Measurements from ENCODE around the gene CGNL1.

CGNL1 gene

DNA sequence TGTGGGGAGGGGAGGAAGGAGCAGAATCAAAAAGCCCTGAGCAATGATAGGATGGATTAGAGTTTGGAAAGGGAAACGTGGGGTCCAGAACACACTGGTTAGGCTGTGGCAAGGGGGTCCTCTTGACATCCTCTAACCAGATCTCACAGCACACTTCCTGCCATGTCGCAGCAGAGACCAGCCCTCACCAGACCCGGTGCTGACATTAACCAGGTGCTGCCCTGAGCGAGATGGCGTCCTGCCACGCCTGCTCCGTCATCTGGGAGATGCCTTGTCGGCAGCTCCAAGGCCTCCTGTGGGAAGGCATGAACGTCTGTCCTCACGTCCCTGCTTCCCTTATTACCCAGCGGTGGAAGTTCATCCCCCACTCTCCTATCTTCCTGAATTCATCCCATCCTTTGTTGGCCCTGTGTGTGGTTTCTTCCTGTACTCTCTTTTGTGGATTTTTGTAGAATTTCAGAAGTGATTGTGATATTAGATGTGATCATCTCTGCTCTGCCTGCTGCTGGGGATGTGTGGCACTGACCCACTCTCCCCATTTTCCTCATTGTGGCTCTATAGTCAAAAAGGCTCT lies 186.0 kb downstream of the CGNL1 start:
- H3K9me3 Mint-ChIP-seq: no peaks in the 10 kb centered on the region
- H3K27ac Mint-ChIP-seq: no peak overlapping the region
- no peak for DNase-seq
- H3K4me3 Mint-ChIP-seq: no peak overlapping the region
- peaks cover 4% of the 10 kb centered on the region for H3K27me3 Mint-ChIP-seq
- CTCF ChIA-PET: interaction anchor here (1.0 to 6.0 kb wide), 2 partner anchors 35 to 299 kb away, joined by 3 to 34 read pairs; no protein-coding TSS in a partner anchor
- no peaks in the 10 kb centered on the region for H3K36me3 Mint-ChIP-seq
- H3K4me1 Mint-ChIP-seq: peaks cover 56% of the 10 kb centered on the region

DNA sequence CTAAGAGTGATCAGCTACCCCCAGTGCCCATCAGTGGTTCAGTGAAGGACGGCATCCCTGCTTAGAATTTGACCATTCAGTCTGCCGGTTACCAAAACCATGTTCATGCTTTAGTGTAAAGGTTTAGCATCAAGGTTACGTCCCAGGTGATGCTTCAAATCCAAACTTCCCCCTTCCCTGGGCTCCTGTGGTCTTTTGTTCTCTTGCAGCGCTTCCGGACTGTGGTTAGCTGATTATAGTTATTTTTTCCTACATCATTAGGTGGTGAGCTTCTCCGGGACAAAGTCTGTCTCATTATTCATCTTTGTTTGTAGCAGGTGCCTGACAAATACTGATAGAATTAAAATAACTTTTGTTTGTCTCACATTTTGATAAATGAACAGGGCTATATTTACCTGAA lies 187.1 kb downstream of the CGNL1 start:
- CTCF ChIA-PET: no interaction called here
- no peak for DNase-seq
- no peaks in the 10 kb centered on the region for H3K9me3 Mint-ChIP-seq
- H3K36me3 Mint-ChIP-seq: no peaks in the 10 kb centered on the region
- peaks cover 62% of the 10 kb centered on the region for H3K4me1 Mint-ChIP-seq
- peaks cover 4% of the 10 kb centered on the region for H3K27me3 Mint-ChIP-seq
- peak overlapping the region; percentile 8 for H3K4me3 Mint-ChIP-seq
- peak overlapping the region; percentile 6 for H3K27ac Mint-ChIP-seq

DNA sequence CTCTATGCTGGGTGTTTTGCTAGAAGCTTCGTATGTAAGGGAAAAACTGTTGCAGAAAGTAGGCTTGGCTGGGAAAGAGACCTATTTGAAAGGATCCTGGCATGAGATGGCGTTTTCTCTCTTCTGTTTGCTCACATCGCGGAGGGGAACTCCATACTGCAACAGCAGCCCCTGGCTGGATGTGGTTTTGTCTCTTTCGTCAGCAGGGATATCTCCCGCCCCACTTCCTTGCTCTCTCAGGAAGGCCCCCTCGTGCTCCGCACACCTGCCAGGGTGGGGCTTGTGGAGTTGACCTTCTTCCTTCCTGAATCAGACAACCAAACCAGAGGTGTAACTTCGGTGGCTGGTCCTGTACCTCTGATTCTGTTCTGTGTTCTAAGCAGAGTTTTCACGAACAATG lies 189.0 kb downstream of the CGNL1 start:
- peaks cover 4% of the 10 kb centered on the region for H3K27me3 Mint-ChIP-seq
- H3K4me1 Mint-ChIP-seq: peaks cover 62% of the 10 kb centered on the region

DNA sequence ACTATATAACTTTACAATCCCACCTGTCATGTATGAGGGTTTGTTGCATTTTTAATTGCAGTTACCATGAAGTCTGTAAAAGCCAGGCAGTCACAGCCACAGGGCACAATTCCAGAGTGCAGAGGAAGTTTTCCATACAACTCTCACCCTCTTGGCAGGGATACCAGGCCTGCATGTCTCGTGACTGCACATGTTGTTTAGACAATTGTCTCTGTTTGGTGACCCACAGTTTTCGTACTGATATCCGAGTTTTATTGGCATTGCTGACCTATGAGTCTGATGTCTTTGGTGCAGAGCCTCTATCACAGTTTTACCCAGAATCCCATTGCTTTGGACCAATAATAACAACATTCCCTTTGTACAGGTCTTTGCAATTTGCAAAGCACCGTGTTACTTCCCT lies 190.5 kb downstream of the CGNL1 start:
- H3K27ac Mint-ChIP-seq: no peak overlapping the region
- no peaks in the 10 kb centered on the region for H3K36me3 Mint-ChIP-seq

More for the DNA sequence above, 189.0 kb downstream of the CGNL1 start:
- peak overlapping the region; percentile 16 for H3K27ac Mint-ChIP-seq
- peak overlapping the region; percentile 37 for H3K4me3 Mint-ChIP-seq
- DNase-seq: peak; percentile 64
- CTCF ChIA-PET: interaction anchor here (0.7 to 1.4 kb wide), 3 partner anchors 7 to 296 kb away, joined by 3 read pairs; no protein-coding TSS in a partner anchor
- no peaks in the 10 kb centered on the region for H3K36me3 Mint-ChIP-seq
- H3K9me3 Mint-ChIP-seq: no peaks in the 10 kb centered on the region

DNA sequence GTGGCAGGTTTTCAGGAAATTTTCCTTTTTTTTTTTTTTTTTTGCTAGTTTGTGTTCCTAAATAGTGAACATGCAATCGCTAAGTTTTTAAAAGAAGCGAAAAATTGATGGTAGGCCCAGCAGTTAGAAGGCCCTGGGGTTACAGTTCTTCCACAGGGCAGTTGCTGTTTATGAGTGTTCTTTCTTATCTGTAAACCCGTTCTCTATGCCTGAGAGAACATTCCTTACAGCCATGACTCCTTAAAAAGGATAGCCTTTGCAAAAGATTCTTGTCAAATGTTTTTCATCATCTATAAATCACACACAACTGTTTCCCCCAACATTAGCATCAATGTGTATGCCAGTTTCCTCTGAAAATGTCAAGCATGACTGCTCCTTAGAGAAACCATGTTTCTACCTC lies 191.6 kb downstream of the CGNL1 start:
- Mint-ChIP-seq H3K27ac (no peak overlapping the region), H3K9me3 (no peaks in the 10 kb centered on the region), H3K36me3 (no peaks in the 10 kb centered on the region), H3K4me3 (no peak overlapping the region), H3K4me1 (peaks cover 42% of the 10 kb centered on the region), H3K27me3 (peaks cover 7% of the 10 kb centered on the region)
- CTCF ChIA-PET: no interaction called here
- no peak for DNase-seq

More for the DNA sequence above, 190.5 kb downstream of the CGNL1 start:
- H3K27me3 Mint-ChIP-seq: peaks cover 4% of the 10 kb centered on the region
- H3K4me3 Mint-ChIP-seq: no peak overlapping the region
- no peaks in the 10 kb centered on the region for H3K9me3 Mint-ChIP-seq
- CTCF ChIA-PET: no interaction called here
- no peak for DNase-seq
- H3K4me1 Mint-ChIP-seq: peaks cover 53% of the 10 kb centered on the region

DNA sequence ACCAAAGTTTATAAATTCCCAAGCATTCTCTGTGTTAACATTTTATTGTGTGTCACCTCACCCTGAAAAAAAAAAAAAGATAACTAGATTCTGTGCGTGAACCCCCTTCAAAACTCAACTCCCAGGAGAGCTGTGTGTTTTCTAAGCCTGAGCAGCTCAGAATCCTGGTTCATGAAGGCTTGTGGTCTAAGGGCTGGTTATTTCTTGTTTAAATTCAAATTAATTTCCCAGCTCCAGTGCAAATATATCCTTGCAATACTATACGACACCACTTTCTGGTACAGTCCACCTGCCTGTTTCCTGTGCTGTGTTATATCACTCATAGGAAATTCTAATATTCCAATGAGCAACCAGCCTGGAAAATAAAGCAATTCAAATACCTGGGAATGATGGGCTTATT lies 192.0 kb downstream of the CGNL1 start:
- CTCF ChIA-PET: no interaction called here
- H3K36me3 Mint-ChIP-seq: no peaks in the 10 kb centered on the region

DNA sequence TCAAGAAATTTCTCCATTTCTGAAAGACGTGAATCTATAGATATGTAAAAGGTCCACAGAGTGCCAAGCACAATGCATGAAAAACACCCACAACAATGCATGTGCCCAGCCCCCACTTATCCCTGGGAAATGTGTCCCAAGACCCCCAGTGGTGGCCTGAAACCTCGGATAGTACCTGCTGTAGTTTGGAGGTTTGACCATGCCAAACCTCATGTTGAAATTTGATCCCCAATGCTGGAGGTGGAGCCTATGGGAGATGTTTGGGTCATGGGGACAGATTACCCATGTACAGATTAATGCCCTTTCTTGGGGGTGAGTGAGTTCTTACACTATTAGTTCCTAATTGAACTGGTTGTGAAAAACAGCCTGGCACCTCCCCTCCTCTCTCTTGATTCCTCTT lies 194.0 kb downstream of the CGNL1 start:
- Mint-ChIP-seq H3K27me3 (peaks cover 13% of the 10 kb centered on the region), H3K36me3 (no peaks in the 10 kb centered on the region), H3K27ac (no peak overlapping the region), H3K9me3 (no peaks in the 10 kb centered on the region), H3K4me3 (no peak overlapping the region), H3K4me1 (peaks cover 24% of the 10 kb centered on the region)
- CTCF ChIA-PET: no interaction called here
- DNase-seq: no peak

More for the DNA sequence above, 192.0 kb downstream of the CGNL1 start:
- H3K27me3 Mint-ChIP-seq: peaks cover 10% of the 10 kb centered on the region
- H3K9me3 Mint-ChIP-seq: no peaks in the 10 kb centered on the region
- H3K4me3 Mint-ChIP-seq: no peak overlapping the region
- H3K4me1 Mint-ChIP-seq: peaks cover 38% of the 10 kb centered on the region
- DNase-seq: no peak
- H3K27ac Mint-ChIP-seq: no peak overlapping the region

DNA sequence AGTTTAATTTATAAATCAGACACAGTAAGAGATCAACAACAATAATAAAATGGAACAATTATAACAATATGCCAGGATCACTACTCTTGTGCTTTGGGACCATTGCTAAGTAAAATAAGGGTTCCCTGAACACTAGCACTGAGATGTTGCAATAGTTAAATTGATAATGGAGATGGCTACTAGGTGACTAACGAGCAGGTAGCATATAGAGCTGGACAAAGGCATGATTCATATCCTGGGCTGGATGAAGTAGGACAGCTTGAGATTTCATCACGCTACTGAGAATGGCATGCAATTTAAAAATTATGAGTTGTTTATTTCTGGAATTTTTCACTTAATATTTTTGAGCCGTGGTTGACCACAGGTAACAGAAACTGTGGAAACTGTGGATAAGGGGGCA lies 194.7 kb downstream of the CGNL1 start:
- DNase-seq: no peak
- Mint-ChIP-seq H3K4me1 (peaks cover 18% of the 10 kb centered on the region), H3K4me3 (no peak overlapping the region)

DNA sequence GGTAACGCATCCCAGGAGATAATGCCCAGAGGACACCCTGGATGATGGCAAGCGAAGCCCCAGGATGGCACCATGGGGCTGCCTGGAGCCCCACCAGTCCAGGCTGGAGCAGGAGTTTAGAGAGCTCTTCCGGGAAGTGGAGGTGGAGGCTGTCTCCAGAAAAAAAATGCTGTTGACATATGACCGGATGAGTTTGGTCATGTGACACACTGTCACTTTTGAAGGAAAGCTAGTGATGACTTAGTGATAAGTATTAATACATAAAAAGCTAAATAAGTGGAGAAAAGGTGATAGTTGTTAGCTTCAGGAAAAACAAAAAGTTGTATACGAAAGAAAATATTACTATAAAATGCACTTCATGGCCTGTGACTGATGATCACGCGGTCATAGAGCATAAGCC lies 195.4 kb downstream of the CGNL1 start:
- Mint-ChIP-seq H3K4me1 (peaks cover 11% of the 10 kb centered on the region), H3K36me3 (no peaks in the 10 kb centered on the region), H3K27me3 (peaks cover 18% of the 10 kb centered on the region), H3K27ac (no peak overlapping the region), H3K9me3 (no peaks in the 10 kb centered on the region), H3K4me3 (no peak overlapping the region)
- CTCF ChIA-PET: interaction anchor here (2.3 kb wide), 1 partner anchor 12 kb away, joined by 8 read pairs; no protein-coding TSS in a partner anchor
- no peak for DNase-seq

More for the DNA sequence above, 194.7 kb downstream of the CGNL1 start:
- no peaks in the 10 kb centered on the region for H3K9me3 Mint-ChIP-seq
- H3K27me3 Mint-ChIP-seq: peaks cover 17% of the 10 kb centered on the region
- CTCF ChIA-PET: no interaction called here
- H3K27ac Mint-ChIP-seq: no peak overlapping the region
- no peaks in the 10 kb centered on the region for H3K36me3 Mint-ChIP-seq

DNA sequence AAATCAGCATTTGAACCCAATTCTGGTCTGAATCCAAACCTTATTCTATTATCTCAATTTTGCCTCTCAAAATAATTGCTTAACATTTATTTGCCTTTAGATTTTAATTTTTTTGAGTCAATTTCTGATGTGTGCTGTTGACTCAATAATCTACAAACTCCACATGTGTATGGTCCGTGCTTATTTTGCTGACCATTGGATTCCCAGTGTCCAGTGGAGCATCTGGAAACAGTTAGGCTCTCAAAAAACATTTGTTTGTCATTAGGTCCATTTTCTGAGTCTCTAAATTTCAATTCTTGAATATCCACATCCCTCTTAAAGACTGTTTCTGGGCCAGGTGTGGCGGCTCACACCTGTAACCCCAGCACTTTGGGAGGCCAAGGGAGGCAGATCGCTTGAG lies 196.2 kb downstream of the CGNL1 start:
- CTCF ChIA-PET: interaction anchor here (2.3 kb wide), 1 partner anchor 13 kb away, joined by 8 read pairs; no protein-coding TSS in a partner anchor
- H3K27me3 Mint-ChIP-seq: peaks cover 18% of the 10 kb centered on the region

DNA sequence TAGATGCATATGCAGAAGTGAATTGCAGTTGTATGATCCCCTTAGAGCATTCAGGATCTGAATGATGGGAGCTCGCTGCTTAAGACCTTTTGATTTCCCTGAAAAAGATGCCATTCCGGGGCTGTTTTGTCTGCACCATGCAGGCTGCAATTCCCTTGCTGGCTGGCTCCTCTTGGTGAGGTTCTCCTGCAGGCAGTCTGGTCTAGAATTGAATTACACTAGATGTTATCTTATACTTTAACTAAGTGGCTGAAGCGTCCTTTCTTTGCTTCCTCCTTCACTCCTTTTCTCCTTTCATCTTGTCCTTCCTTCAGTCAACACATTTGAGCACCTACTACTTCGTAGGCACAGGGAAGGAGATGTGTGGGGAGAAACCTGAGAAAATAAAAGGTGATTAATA lies 196.8 kb downstream of the CGNL1 start:
- H3K4me3 Mint-ChIP-seq: no peak overlapping the region
- CTCF ChIA-PET: interaction anchor here (2.3 kb wide), 1 partner anchor 13 kb away, joined by 8 read pairs; no protein-coding TSS in a partner anchor
- no peak for DNase-seq
- H3K4me1 Mint-ChIP-seq: peaks cover 3% of the 10 kb centered on the region
- no peaks in the 10 kb centered on the region for H3K9me3 Mint-ChIP-seq
- H3K27ac Mint-ChIP-seq: no peak overlapping the region
- H3K27me3 Mint-ChIP-seq: peaks cover 22% of the 10 kb centered on the region
- H3K36me3 Mint-ChIP-seq: no peaks in the 10 kb centered on the region

More for the DNA sequence above, 196.2 kb downstream of the CGNL1 start:
- H3K36me3 Mint-ChIP-seq: no peaks in the 10 kb centered on the region
- DNase-seq: no peak
- peaks cover 4% of the 10 kb centered on the region for H3K4me1 Mint-ChIP-seq
- no peaks in the 10 kb centered on the region for H3K9me3 Mint-ChIP-seq
- H3K27ac Mint-ChIP-seq: no peak overlapping the region
- no peak overlapping the region for H3K4me3 Mint-ChIP-seq

DNA sequence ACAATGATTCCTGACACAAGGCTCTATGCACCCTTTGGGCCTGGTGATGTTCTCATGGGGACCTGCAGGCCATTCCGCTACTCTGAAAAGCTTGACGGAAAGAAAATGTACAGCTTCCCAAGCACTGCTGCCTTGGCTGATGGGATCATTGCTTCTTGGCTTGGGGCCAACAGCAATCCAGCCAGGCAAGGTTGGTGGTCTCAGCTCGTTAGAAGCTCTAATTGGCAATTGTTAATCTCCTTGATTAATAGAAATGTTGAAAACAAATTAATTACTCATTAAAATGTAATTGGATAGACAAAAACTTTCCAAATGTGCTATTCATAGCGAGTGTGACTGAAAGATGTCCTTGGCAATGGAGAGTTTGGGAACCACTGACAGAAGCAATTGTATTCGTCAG lies 199.1 kb downstream of the CGNL1 start:
- Mint-ChIP-seq H3K4me1 (no peaks in the 10 kb centered on the region), H3K9me3 (no peaks in the 10 kb centered on the region), H3K27ac (no peak overlapping the region), H3K27me3 (peaks cover 41% of the 10 kb centered on the region), H3K4me3 (no peak overlapping the region), H3K36me3 (no peaks in the 10 kb centered on the region)
- DNase-seq: no peak
- CTCF ChIA-PET: no interaction called here

DNA sequence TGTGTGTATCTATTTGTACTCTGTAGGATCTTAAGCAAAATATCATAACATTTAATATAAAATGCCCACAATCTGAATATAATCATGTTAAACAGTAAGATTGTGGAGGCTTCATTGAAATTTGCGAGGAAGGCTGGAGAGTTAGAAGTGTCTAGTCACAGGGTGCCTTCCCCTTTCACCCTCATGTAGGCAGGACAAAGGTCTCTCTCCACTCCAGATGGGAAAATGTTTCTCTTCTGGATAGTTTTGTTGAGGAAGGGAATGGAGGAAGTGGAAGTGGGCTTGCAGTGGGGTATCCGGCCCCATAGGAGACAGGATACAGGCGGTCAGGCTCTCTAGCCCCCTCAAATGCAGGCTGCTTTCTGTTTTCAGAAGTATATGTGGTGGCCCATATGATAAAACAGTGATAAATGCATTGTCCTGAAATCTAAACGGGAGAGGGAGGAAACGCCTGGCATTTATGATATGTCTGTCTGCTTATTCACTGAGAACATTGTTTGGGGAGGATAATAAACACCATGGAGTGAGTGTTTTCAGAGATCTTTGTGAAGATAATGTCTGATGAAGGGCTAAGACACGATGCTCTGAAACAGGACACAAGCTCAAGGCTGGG lies 202.1 kb downstream of the CGNL1 start:
- no peak overlapping the region for H3K27ac Mint-ChIP-seq
- H3K4me1 Mint-ChIP-seq: no peaks in the 10 kb centered on the region
- DNase-seq: no peak
- peaks cover 50% of the 10 kb centered on the region for H3K27me3 Mint-ChIP-seq
- peaks cover 7% of the 10 kb centered on the region for H3K36me3 Mint-ChIP-seq
- H3K9me3 Mint-ChIP-seq: peaks cover 12% of the 10 kb centered on the region
- H3K4me3 Mint-ChIP-seq: no peak overlapping the region
- CTCF ChIA-PET: interaction anchor here (0.6 kb wide), 1 partner anchor 105 kb away, joined by 3 read pairs; no protein-coding TSS in a partner anchor

DNA sequence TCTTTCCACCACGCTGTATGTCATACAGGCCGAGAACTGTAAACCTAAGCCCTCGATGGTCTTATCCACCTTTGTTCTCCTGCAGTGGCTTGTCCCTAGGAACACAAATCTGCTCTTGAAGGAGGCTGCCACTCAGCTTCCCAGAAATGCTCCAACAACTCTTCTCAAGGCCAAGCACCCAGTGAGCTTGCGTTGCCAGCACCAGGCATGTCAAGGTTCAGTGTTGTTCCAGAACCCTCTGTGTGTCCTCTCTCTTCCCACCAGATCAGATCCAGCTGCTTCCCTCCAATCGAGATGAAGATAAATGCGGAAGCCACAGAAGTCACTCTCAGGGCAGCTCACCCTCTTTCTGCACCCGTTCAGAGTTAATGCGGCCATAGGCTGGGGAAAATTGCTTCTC lies 204.1 kb downstream of the CGNL1 start:
- no peaks in the 10 kb centered on the region for H3K4me1 Mint-ChIP-seq
- H3K27me3 Mint-ChIP-seq: peaks cover 49% of the 10 kb centered on the region
- peaks cover 19% of the 10 kb centered on the region for H3K9me3 Mint-ChIP-seq
- no peak overlapping the region for H3K4me3 Mint-ChIP-seq
- CTCF ChIA-PET: no interaction called here
- H3K36me3 Mint-ChIP-seq: peaks cover 8% of the 10 kb centered on the region
- DNase-seq: no peak
- no peak overlapping the region for H3K27ac Mint-ChIP-seq

DNA sequence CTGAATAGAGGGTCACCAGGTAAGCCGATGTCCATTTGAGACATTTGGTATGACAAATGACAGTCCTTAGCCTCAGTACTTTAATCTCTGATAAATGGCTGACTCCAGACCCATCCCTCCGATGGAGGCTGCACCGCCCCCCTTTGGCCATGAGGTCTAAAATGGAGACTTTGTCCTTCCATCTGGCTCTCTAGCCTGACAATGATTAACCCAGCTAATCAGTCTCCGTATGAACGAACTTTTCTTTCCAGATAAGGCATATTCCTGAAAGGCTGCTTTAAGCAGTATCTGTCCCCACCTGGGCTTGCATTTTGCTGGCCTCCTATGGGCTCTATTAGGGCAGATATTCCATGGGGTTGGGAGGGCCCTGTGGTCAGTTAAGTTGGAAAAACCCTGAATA lies 204.6 kb downstream of the CGNL1 start:
- Mint-ChIP-seq H3K27ac (no peak overlapping the region), H3K4me3 (no peak overlapping the region), H3K27me3 (peaks cover 46% of the 10 kb centered on the region), H3K36me3 (peaks cover 8% of the 10 kb centered on the region), H3K4me1 (no peaks in the 10 kb centered on the region), H3K9me3 (peaks cover 19% of the 10 kb centered on the region)
- DNase-seq: no peak
- CTCF ChIA-PET: no interaction called here

Data from activated naive CD4-positive, alpha-beta T cell treated with anti-CD3 and anti-CD28 coated beads, Interleukin-2, amount 10 ng/mL, durations not matched to agents 7 days and 5 days (primary cell).